NCI-H2029 (cell line): ENCODE results near the gene EIF2B5.

Experiments
- DNase-seq: peaks from one replicate; lab custom pipeline; 2025; lab: John Stamatoyannopoulos, UW

The EIF2B5 gene

DNA sequence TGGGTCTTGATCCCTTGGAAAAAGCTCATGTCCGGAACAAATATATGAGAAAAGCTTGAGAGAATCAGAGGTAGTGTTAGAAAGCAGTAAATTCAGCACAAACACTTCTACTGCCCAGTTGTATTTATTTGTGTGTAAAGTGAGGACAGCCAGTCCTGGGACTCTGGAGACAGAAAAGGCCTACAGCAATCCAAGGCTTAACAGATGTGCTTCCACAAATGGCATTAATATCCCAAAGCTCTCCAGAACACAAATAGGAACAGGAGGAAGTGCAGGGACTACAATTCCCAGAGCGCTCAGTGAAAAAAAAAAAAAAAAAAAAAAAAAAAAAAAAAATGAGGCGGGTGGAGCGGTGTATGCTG, 39.1 kb downstream of the EIF2B5 start:
- no peak for DNase-seq

GRCh38 chr3:184174646-184175492, 39.7 kb downstream of the EIF2B5 start, which contains the start of gene AP2M1:
AP2M1 (plus strand) TSS chr3:184174855; CDS start chr3:184176994, 2,139 bp downstream.
- peak; percentile 98 for DNase-seq

- no peak for DNase-seq
These were observed 40.3 kb downstream of the EIF2B5 start for GRCh38 chr3:184175506-184175905.

GRCh38 chr3:184175981-184176376, 40.8 kb downstream of the EIF2B5 start:
- DNase-seq = no peak

DNA sequence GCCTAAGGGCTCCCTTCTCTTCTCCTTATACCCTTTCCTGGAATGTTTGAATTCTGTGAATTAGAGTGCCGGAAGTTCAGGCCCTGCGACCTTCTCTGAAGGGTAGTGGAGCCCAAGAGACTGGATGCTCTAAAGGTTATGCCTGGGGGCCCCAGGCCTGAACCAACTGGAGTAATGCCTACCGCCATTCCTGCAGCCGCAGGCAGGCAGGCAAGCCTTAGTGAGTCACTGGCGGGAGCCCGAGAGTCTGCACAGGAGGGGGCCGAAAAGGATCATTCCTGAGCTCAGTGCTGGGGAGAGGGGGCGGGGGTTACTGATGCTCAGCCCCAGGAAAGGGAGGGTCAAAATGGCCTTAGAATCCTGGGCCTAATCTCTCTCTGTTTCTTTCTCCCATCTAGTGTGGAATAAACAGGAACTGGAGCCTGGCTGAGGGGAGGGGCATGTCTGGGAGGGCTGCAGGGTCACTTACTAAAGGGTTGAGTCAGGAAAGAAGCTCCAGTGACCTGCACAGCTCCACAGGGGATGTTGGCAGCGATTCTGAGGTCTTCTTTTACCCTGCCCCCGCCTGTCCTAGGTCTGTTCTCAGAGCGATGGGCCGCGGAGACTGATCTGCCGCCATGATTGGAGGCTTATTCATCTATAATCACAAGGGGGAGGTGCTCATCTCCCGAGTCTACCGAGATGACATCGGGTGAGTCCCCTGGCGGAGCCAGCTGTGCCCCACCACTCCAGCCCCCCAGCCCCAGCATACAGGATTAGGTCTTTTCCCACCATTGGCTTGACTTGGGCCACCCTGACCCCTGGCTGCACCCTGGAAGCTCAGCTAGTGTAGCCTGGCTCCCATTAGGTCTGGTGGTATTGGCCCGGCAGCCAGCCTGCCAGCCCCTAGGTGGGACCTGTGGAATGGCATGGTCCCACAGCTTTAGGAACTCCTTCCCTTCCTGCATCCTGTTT, 41.5 kb downstream of the EIF2B5 start:
- DNase-seq = no peak

- DNase-seq = no peak
These were observed 42.2 kb downstream of the EIF2B5 start for GRCh38 chr3:184177331-184177731.

DNA sequence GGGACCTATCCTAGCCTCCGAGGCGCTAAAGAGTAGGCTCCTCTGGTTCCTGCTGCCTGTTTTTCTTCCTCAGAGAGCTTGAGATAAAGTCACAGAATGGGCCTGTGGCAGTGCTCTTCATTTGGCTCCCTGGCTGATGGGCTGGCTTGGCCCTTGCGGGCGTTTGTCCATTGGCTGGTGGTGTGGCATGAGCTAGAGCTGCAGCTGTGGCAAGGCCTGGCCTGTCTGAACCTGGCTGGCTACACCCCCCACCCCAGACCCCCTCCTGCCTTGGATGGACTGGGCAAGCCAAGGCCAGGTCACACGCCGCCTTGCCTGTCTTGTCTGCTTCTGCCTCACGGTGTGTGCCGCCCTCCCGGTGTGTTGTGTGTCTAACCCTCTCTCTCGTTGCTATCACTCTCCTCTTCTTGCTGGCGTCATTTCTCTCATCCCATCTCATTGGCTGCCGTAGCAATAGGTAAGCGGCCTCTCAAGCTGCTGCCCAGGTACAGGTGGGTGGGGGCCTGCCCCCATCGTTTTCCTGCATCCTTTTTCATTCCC, 42.7 kb downstream of the EIF2B5 start:
- no peak for DNase-seq

GRCh38 chr3:184178521-184179138, 43.5 kb downstream of the EIF2B5 start:
- DNase-seq = no peak

GRCh38 chr3:184180165-184180564, 45.0 kb downstream of the EIF2B5 start:
- DNase-seq = no peak

DNA sequence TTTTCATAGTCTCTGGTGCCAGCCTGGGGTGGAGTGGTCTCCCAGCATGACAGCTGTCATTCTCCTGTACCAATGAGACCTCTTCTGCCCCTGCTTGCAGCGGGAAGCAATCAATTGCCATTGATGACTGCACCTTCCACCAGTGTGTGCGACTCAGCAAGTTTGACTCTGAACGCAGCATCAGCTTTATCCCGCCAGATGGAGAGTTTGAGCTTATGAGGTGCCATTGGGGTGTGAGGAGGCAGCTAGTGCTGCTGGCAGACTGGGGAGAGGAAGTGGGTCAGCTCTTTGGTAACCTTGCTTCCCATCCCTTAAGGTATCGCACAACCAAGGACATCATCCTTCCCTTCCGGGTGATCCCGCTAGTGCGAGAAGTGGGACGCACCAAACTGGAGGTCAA, 46.4 kb downstream of the EIF2B5 start:
- DNase-seq = no peak

DNA sequence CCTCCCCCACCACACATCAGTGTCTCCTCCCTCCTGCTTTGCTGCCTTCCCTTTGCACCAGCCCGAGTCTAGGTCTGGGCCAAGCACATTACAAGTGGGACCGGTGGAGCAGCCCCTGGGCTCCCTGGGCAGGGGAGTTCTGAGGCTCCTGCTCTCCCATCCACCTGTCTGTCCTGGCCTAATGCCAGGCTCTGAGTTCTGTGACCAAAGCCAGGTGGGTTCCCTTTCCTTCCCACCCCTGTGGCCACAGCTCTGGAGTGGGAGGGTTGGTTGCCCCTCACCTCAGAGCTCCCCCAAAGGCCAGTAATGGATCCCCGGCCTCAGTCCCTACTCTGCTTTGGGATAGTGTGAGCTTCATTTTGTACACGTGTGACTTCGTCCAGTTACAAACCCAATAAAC, 48.5 kb downstream of the EIF2B5 start:
- no peak for DNase-seq

DNA sequence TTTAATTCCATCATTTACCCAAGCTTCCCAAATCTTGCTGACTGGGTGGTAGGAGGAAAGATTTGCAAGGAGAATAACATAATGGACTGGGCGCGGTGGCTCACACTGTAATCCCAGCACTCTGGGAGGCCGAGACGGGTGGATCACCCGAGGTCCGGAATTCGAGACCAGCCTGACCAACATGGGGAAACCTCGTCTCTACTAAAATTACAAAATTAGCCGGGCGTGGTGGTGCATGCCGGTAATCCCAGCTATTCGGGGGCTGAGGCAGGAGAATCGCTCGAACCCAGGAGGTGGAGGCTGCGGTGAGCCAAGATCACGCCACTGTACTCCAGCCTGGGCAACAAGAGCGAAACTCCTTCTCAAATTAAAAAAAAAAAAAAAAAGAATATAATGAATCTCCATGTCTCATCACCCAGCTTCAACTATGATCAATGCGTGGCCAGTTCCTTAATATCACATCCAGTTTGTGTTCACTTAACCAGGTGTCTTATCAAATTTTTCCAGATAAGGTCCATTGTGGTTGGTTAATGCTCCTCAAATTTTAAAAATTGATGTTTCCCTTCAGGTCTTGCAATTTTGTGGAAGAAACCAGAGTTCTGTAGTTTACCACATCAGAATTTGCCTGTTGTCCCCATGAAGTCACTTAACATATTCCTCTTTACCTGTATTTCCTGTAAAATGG, 49.5 kb downstream of the EIF2B5 start:
- no peak for DNase-seq

DNA sequence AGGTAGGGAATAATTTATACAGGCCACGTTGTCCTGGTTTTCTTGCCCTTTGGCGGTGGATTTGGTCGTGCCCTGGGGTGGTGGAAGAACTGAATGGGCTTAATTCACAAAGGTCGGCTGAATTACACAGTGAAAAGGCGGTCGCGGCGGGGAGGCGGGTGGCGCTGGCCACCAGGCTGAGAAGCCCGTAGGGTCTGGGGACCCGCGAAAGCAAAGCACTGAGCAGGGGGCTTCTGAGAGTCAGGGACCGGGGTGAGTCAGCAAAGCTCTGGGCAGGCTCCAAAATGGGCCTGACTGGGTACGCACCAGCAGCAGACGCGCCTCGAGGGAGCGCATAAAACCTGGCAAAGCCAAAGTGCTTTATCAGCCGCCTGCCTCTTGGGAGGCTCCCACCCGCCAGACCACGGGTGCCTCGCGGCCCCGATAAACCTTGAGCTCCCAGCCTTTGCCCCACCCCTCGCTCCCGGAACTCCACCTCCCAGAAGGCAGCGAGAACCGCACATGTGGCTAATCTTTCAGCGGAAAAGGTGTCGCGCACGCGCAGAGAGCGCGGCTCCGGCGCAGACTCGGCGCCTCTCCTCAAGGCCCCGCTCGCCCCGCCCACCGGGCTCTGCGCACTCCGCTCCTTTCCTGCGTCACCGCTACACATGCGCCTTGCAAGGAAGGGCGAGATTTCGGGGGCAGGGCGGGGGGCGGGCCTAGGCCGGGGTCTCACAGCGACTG, 50.5 kb downstream of the EIF2B5 start:
- DNase-seq = peak; percentile 99

DNA sequence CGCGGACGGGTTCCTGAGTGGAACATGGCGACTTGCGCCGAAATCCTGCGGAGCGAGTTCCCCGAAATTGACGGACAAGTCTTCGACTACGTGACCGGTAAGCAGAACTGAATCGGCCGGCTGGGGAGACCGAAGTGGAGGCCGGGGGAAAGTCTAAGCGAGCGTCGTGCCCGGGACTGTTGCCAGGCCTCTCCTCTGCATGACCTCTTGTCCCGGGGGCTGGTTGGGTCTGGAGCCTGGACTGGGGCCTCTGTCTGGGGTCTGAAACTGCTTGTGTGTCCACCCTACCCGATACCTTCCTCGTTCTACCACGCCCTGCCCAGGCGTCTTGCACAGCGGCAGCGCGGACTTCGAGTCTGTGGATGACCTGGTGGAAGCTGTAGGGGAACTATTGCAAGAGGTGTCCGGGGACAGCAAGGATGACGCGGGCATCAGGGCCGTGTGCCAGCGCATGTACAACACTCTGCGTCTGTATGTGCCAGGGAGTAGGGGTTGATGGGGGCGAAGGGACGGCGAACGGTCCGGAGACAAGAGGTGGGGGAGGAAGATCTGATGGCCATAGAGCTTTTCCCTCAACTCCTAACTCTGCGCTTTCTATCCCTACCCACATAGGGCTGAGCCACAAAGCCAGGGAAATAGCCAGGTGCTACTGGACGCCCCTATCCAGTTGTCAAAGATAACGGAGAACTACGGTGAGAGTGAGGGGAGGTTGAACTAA, 51.2 kb downstream of the EIF2B5 start, which contains the start of gene ABCF3:
TSS of gene ABCF3 (plus strand) at position 16 of the 718 bp plus-strand sequence. CDS start at position 25, 9 bp downstream.
- DNase-seq = no peak

DNA sequence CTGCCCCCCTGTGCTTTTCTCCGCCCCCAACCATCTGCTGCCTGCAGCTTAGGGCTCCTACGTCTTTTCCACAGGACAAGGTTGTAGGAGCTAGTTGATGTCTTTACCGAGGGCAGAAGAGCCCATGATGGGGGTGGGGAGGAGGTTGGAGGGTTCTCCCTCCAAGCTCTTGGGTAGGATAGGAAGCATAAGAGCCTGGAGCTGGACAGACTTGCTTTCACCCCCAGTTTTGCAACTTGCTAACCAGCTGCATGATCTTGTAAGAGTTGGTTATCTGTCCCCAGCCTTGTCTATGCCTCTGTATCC, 51.7 kb downstream of the EIF2B5 start:
- DNase-seq = no peak

GRCh38 chr3:184188080-184188479, 52.9 kb downstream of the EIF2B5 start:
- no peak for DNase-seq

- no peak for DNase-seq
These were observed 54.3 kb downstream of the EIF2B5 start for GRCh38 chr3:184189421-184189820.

- no peak for DNase-seq
These were observed 57.7 kb downstream of the EIF2B5 start for GRCh38 chr3:184192889-184193288.

DNA sequence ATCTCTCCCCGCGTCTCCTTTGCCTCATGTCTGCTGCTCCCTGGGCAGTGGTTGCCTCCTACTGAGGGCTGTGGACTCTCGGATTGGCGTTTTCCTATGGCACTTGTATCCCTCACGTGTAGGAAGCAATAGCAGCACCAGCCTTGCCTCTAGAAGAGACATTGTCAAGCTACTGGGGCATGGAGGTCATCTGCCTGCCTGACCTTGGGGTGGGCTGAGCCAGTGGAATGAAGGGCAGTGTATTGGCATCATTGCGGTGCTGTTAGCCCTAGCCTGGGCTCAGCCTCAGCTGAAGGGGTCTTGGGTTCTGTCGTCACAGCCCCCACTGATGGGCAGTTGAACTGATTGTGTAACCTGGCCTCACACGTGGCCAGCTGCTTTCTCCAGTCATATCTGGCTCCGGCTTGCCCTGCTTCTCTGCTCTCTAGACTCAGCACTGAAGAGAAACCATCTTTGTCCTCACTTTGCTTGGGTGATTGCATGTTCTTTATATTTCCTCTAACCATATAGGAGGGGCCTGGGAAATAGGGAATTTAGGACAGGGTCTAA, 58.9 kb downstream of the EIF2B5 start:
- no peak for DNase-seq
